Duodenal mucosa (tissue), 2 donors: ENCODE data around the gene COTL1.
"Not testable (repeated sequence)": the region's sequence is repeated elsewhere in the genome, so short reads cannot be mapped to it uniquely, and the experiment has no call there.

Experiments used
- H3K27ac ChIP-seq: one replicate; pipeline ENCODE4 v1.7.0; 2013; ENCODE audit warnings: low read depth, low read length
- H3K27me3 ChIP-seq, 2 donors: one replicate each; pipeline ENCODE4 v1.7.0; 2013; ENCODE audit warnings: low read length in 2 of 2, control low read depth in 1 of 2; ENCODE audit not compliant: insufficient read depth in 2 of 2, control insufficient read depth in 1 of 2
- H3K36me3 ChIP-seq, 2 donors: one replicate each; pipeline ENCODE4 v1.7.0; 2013; ENCODE audit warnings: low read length in 2 of 2, control low read depth in 1 of 2; ENCODE audit not compliant: insufficient read depth in 2 of 2, control insufficient read depth in 1 of 2
- H3K4me1 ChIP-seq, 2 donors: one replicate each; pipeline ENCODE4 v1.7.0; 2013; ENCODE audit warnings: low read length in 2 of 2, control low read depth in 1 of 2; ENCODE audit not compliant: insufficient read depth in 2 of 2, control insufficient read depth in 1 of 2
- H3K4me3 ChIP-seq, 2 donors: one replicate each; pipeline ENCODE4 v1.7.0; 2013; ENCODE audit warnings: low read length in 2 of 2, low read depth in 1 of 2
- H3K9ac ChIP-seq, 2 donors: one replicate each; pipeline ENCODE4 v1.7.0; 2013; ENCODE audit warnings: low read length in 2 of 2, low read depth in 1 of 2
- H3K9me3 ChIP-seq, 2 donors: one replicate each; pipeline ENCODE4 v1.7.0; 2013; ENCODE audit warnings: low read length in 2 of 2, control low read depth in 1 of 2; ENCODE audit not compliant: control insufficient read depth in 1 of 2

The COTL1 gene

DNA sequence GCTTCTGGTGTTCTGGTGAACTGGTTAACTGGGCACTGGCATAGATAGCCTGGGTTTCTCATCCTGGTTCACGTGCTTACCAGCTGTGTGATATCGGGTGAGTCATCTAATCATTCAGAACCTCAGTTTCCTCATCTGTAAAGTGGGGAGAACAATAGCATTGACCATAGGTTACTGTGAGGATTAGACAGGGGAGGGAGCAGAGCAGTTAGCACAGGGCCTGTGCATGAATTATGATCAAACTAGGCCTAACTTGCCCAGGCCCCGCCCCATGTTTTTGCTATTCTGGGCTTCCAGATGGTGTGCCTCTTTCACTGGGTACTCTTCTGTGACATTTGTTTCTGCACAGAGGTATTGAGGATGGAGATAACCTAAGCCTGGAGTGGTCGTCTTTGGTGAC lies 25.8 kb upstream of the COTL1 start:
- H3K9me3 ChIP-seq, result no peaks in the 10 kb centered on the region
- H3K27me3 ChIP-seq, result no peaks in the 10 kb centered on the region
- no peaks in the 10 kb centered on the region for H3K36me3 ChIP-seq
- no peak overlapping the region for H3K27ac ChIP-seq
- no peak overlapping the region for H3K4me3 ChIP-seq
- no peak overlapping the region for H3K9ac ChIP-seq
- peaks cover 9 to 22% of the 10 kb centered on the region in 2 donors for H3K4me1 ChIP-seq

DNA sequence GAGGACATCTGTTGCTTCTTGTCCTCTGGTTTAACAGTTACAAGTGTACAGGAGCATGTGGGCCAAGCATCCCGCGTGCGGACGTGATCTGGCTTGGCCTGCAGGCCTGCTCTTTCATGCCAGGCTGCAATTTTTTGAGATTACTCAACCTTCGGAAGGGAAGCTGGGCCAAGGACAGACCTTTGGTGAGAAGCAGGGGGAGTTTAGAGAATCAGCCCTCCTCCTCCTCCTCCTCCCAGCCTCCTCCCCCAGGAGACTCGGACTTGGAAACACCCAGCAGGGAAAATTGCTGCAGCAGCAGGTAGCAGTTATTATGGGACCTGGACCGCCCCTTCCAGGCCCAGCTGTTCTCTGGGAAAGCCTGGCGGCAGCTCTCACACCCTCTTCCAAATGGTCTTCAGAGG lies 25.3 kb upstream of the COTL1 start:
- Histone ChIP-seq H3K27ac (no peak overlapping the region), H3K36me3 (no peaks in the 10 kb centered on the region), H3K9ac (no peak overlapping the region), H3K9me3 (no peaks in the 10 kb centered on the region), H3K4me1 (peaks cover 9 to 22% of the 10 kb centered on the region in 2 donors), H3K4me3 (no peak overlapping the region), H3K27me3 (no peaks in the 10 kb centered on the region)

DNA sequence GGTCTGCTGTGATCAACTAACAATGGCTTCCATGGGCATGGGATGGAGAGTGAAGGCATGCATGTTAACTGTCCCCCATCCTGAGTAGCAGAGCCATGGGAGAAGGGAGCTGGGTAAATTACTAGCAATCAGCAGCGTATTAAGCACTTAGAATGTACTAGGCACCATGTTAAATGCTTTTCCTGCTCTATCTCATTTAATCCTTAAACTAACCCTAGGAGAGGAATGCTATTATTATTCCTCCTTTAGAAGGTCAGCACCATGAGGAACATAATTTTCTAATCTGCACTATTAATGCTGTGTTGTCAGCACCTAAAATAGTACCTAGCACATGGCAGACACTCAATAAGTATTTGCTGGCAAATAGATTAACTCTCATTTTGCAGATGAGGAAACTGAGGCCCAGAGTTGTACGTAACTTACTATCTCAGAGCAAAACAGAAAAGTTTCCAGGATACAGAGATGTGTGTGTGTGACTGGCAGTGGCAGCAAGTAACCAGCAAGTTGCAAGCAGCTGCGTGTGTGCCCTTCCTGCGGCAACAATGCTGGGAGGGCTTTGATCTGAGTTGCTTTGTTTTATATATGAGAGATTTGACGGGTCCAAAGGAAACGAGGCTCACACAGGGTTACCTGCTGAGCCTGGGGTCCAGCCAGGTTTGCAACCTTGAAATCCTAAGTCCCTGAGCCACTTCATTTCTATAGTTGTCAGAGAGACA lies 23.9 kb upstream of the COTL1 start:
- H3K4me1 ChIP-seq, result peaks cover 4 to 15% of the 10 kb centered on the region in 2 donors
- no peak overlapping the region for H3K4me3 ChIP-seq
- H3K27me3 ChIP-seq, result no peaks in the 10 kb centered on the region
- H3K27ac ChIP-seq, result no peak overlapping the region
- no peak overlapping the region for H3K9ac ChIP-seq
- H3K36me3 ChIP-seq, result no peaks in the 10 kb centered on the region
- no peaks in the 10 kb centered on the region for H3K9me3 ChIP-seq

DNA sequence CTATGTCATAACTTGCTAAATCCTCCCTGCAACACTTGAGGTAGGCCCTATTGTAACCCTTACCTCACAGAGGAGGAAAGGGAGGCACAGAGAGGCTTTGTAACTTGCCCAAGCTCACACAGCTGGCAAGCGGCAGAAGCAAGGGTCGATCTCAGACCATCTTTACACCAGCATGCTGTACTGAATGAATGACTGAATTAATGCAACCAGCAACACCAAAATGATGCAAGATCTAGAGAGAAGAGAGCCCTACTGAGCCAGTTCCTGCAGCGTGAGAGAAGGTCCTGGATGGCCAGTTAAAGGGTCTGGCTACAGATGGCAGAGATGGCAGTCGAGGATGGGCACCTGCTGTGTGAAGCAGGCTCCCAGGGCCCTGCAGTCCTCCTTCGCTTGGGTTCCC lies 22.3 kb upstream of the COTL1 start:
- no peak overlapping the region for H3K4me3 ChIP-seq

DNA sequence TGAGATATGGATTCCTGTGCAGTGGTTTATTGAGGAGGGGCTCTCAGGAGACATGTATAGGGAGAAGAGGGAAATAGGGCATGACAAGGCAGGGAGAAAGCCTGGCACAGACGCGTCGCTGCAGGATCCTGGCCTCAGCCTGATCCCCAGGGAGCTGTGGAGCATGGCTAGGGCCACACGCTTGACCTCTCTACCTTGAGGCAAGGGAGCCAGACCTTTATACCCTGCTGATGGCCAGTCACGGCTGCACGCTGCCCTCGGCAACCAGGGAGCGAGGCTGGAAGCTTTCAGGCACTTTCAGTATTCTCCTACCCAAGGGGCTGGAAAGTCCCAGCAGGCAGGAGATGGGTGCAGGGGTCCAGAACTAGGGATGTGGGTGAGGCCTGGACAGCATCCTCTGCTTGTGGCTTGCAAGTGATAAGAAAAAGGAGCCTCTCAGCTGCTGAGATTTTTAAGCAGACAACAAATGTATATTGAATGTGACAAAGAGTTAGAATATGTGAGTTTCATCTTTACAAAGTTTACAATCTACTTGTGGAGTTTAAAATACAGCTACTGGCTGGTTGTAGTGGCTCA lies 20.4 kb upstream of the COTL1 start:
- Histone ChIP-seq H3K4me3 (no peak overlapping the region), H3K27me3 (no peaks in the 10 kb centered on the region), H3K4me1 (peaks cover 11 to 19% of the 10 kb centered on the region in 2 donors), H3K9me3 (no peaks in the 10 kb centered on the region), H3K27ac (no peak overlapping the region), H3K9ac (no peak overlapping the region), H3K36me3 (no peaks in the 10 kb centered on the region)

More for the DNA sequence above, 22.3 kb upstream of the COTL1 start:
- Histone ChIP-seq H3K27me3 (no peaks in the 10 kb centered on the region), H3K27ac (no peak overlapping the region), H3K4me1 (peaks cover 4 to 15% of the 10 kb centered on the region in 2 donors), H3K36me3 (no peaks in the 10 kb centered on the region), H3K9me3 (no peaks in the 10 kb centered on the region), H3K9ac (no peak overlapping the region)

DNA sequence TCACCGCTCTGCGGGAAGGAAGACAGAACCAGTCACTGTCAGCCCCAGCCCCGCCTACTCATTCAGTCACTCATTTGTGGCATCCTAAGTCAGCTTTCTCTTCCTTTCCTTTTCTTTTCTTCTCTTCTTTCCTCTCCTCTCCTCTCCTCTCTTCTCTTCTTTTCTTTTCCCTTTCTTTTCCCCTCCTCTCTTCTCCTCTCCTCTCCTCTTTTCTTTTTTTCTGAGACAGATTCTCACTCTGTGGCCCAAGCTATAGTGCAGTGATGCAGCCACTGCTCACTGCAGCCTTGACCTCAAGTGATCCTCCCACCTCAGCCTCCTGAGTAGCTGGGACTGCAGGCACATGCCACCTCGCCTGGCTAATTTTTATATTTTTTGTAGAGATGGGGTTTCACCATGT lies 19.8 kb upstream of the COTL1 start:
- H3K36me3 ChIP-seq, result no peaks in the 10 kb centered on the region
- H3K9me3 ChIP-seq, result no peaks in the 10 kb centered on the region
- H3K4me1 ChIP-seq, result peaks cover 8 to 14% of the 10 kb centered on the region in 2 donors
- no peak overlapping the region for H3K27ac ChIP-seq
- H3K27me3 ChIP-seq, result no peaks in the 10 kb centered on the region
- H3K4me3 ChIP-seq, result no peak overlapping the region
- no peak overlapping the region for H3K9ac ChIP-seq

DNA sequence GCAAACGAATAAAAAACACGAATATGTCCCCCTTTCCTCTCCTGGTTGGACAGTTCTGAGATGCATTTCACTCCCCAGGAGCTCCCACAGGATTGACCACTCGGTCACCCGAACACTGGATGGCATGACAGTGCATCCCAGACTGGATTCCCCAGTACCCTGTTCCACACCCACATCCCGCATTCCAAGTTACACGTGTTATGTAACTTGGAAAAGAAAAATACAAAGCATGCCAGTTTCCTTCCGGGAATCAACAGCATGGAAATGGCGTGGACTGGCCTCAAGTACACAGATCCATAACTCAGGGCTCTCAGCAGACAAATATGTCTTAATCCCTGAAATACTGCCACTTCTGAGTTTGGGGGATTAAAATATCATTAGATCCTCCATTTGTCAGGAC lies 17.8 kb upstream of the COTL1 start:
- H3K27me3 ChIP-seq, result no peaks in the 10 kb centered on the region
- H3K27ac ChIP-seq, result no peak overlapping the region
- no peak overlapping the region for H3K9ac ChIP-seq
- no peaks in the 10 kb centered on the region for H3K9me3 ChIP-seq
- H3K4me3 ChIP-seq, result no peak overlapping the region
- H3K36me3 ChIP-seq, result no peaks in the 10 kb centered on the region
- peaks cover 7 to 8% of the 10 kb centered on the region in 2 donors for H3K4me1 ChIP-seq

DNA sequence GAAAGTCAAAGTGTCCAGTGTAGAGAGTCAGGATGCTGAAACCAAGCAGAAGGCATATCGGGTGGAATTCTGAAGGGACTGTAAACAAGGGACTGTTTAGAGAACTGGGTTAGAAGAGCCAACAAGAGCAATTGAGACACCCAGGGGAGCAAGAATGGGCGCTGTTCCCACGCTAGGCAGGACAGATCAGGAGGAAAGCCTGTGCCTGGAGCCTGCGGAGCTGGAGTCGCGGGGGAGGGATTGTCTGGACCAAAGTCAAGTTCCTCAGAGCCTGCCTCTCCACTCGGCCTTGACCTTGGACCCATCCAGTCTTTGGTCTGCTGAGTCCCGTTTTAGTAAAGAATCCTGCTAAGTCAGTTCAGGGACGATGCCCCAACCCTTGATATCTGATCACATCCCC lies 15.7 kb upstream of the COTL1 start:
- no peak overlapping the region for H3K4me3 ChIP-seq
- H3K27ac ChIP-seq, result no peak overlapping the region
- H3K27me3 ChIP-seq, result no peaks in the 10 kb centered on the region
- peaks cover 7 to 12% of the 10 kb centered on the region in 2 donors for H3K4me1 ChIP-seq
- H3K9ac ChIP-seq, result no peak overlapping the region
- no peaks in the 10 kb centered on the region for H3K9me3 ChIP-seq
- no peaks in the 10 kb centered on the region for H3K36me3 ChIP-seq

DNA sequence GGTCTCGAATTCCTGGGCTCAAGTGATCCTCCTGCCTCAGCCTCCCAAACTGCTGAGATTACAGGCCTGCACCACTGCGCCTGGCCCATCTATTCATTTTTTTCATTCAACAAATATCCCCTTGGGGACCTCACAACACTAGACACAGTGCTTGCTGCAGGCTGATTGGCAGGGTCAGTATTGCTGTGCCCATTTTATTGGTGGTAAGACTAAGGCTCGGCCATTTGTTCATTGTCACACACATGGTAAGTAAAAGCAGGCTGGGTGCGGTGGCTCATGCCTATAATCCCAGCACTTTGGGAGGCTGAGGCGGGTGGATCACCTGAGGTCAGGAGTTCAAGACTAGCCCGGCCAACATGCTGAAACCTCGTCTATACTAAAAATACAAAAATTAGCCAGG lies 15.0 kb upstream of the COTL1 start:
- H3K27ac ChIP-seq, H3K9me3 ChIP-seq, H3K4me3 ChIP-seq, H3K27me3 ChIP-seq, H3K36me3 ChIP-seq, H3K9ac ChIP-seq: not testable (repeated sequence)
- peaks cover 7 to 12% of the 10 kb centered on the region in 2 donors for H3K4me1 ChIP-seq

DNA sequence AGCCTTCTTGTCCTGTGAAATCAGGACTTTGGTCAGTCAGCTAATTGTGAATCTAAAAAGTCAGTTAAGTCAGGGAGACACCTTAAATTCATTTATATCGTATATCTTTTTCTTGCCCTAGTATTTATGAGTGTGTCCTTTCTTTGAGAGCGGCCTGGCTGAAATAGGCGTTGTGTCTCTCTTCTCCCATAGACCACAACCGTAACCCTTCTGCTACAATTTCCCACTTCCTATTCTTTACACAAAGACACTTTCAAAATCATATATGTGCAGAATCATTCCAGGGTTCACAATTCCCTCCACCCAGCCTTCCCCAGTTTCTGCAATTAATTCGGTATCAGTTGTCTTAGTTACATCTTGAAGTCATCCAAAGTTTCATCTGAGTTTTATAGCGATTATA lies 14.0 kb upstream of the COTL1 start:
- H3K9me3 ChIP-seq, result no peaks in the 10 kb centered on the region
- no peaks in the 10 kb centered on the region for H3K27me3 ChIP-seq
- no peak overlapping the region for H3K9ac ChIP-seq
- peaks cover 7 to 12% of the 10 kb centered on the region in 2 donors for H3K4me1 ChIP-seq
- H3K4me3 ChIP-seq, result no peak overlapping the region
- H3K27ac ChIP-seq, result no peak overlapping the region
- no peaks in the 10 kb centered on the region for H3K36me3 ChIP-seq
